Natural killer cell (primary cell): ENCODE data around the gene P2RX2. TPM values are rescaled to one million over a fixed set of nuclear protein-coding genes. Genes with fewer than 3 reads are reported as not detected.

Source experiments
- ATAC-seq, 3 donors: fragments of 150-1000 bp in 2 of 3; fragments of 200-7000 bp in 1 of 3; cut with Tn5 transposase; 1 replicate in 1 of 3; 2 replicates in 2 of 3; pipeline ENCODE4 v1.10.0; 2021; ENCODE audit warnings: mild to moderate bottlenecking in 2 of 3, moderate library complexity in 2 of 3
- DNase-seq, 2 donors: peaks; one replicate each; pipeline versions ENCODE4 v3.0.0 to v3.0.0-alpha.2; 2013 to 2021; ENCODE audit warnings: mixed read lengths in 1 of 2
- H3K27ac ChIP-seq: one replicate; pipeline ENCODE4 v1.5.1; 2013; ENCODE audit warnings: mild to moderate bottlenecking, low read length
- H3K27me3 ChIP-seq: one replicate; pipeline ENCODE4 v1.6.1; 2013; ENCODE audit warnings: low read length; ENCODE audit not compliant: control insufficient read depth, insufficient read depth
- H3K36me3 ChIP-seq: one replicate; pipeline ENCODE4 v1.6.1; 2013; ENCODE audit warnings: low read length; ENCODE audit not compliant: control insufficient read depth, insufficient read depth
- H3K4me1 ChIP-seq: one replicate; pipeline ENCODE4 v1.6.1; 2013; ENCODE audit warnings: low read length; ENCODE audit not compliant: control insufficient read depth, insufficient read depth
- H3K4me3 ChIP-seq: one replicate; pipeline ENCODE4 v1.5.1; 2013; ENCODE audit warnings: low read length
- H3K9me3 ChIP-seq: one replicate; pipeline ENCODE4 v1.6.1; 2013; ENCODE audit warnings: low read length; ENCODE audit not compliant: control insufficient read depth, insufficient read depth
- H3K27ac Mint-ChIP-seq, 2 donors: one replicate each; pipeline ENCODE4 v1.8.0; 2022; ENCODE audit warnings: mild to moderate bottlenecking in 2 of 2, mixed read lengths in 2 of 2, moderate library complexity in 1 of 2
- H3K27me3 Mint-ChIP-seq, 2 donors: one replicate each; pipeline ENCODE4 v1.8.0; 2022; ENCODE audit warnings: low read depth in 2 of 2, mixed read lengths in 2 of 2
- H3K36me3 Mint-ChIP-seq: one replicate; pipeline ENCODE4 v1.8.0; 2022; ENCODE audit warnings: mixed read lengths
- H3K4me1 Mint-ChIP-seq, 2 donors: one replicate each; pipeline ENCODE4 v1.8.0; 2022; ENCODE audit warnings: mixed read lengths in 2 of 2
- H3K4me3 Mint-ChIP-seq: one replicate; pipeline ENCODE4 v1.8.0; 2022; ENCODE audit warnings: mild to moderate bottlenecking, moderate library complexity, mixed read lengths
- H3K9me3 Mint-ChIP-seq, 2 donors: one replicate each; pipeline ENCODE4 v1.8.0; 2022; ENCODE audit warnings: mixed read lengths in 2 of 2
- CTCF ChIP-seq: fragments of 200-600 bp; IDR thresholded peaks from one replicate; pipeline ENCODE4 v1.8.0; 2022; ENCODE audit warnings: antibody characterized with exemption
- WGBS: methylation state at CpG from one replicate; pipeline ENCODE4 v1.1.7; 2013; ENCODE audit warnings: missing lambda C conversion rate; ENCODE audit not compliant: insufficient coverage; 5-methylcytosine and 5-hydroxymethylcytosine counted together
- intact Hi-C: fragments of 100-400 bp; cut with micrococcal nuclease; formaldehyde crosslinking; loops from one replicate; pipeline ENCODE4 v1.14.2; 2022
- total RNA-seq, 4 donors: library from RNA; stranded (reverse); fragments of 120-200 nt in 1 of 4; gene quantifications; one replicate each; pipeline versions ENCODE4 v1.2.3 to v1.2.4, GENCODE V29; 2013 to 2022

P2RX2 gene
- total RNA-seq, 3 donors from 2014 or later (not counting 1 experiment from before 2014, with no cell fraction given) = not detected

GRCh38 chr12:132633398-132633797 lies 14.8 kb downstream of the P2RX2 start:
- H3K27ac Mint-ChIP-seq = no peak overlapping the region
- Histone ChIP-seq H3K27ac (no peak overlapping the region), H3K4me1 (no peaks in the 10 kb centered on the region), H3K9me3 (no peaks in the 10 kb centered on the region), H3K36me3 (peaks cover 28% of the 10 kb centered on the region), H3K27me3 (no peaks in the 10 kb centered on the region), H3K4me3 (no peak overlapping the region)
- no peak for TF ChIP-seq CTCF
- peaks cover 10% of the 10 kb centered on the region for H3K36me3 Mint-ChIP-seq
- no peak overlapping the region for H3K4me3 Mint-ChIP-seq
- DNase-seq (no peak), ATAC-seq (no peak)
- H3K9me3 Mint-ChIP-seq = no peaks in the 10 kb centered on the region
- no peaks in the 10 kb centered on the region for H3K4me1 Mint-ChIP-seq
- WGBS = 97% methylated on average over 8 of the region's 8 CpGs
- no peaks in the 10 kb centered on the region for H3K27me3 Mint-ChIP-seq
- intact Hi-C loops = no loop called here

GRCh38 chr12:132633901-132634300 lies 15.3 kb downstream of the P2RX2 start:
- H3K4me1 Mint-ChIP-seq = no peaks in the 10 kb centered on the region
- H3K4me1 ChIP-seq = no peaks in the 10 kb centered on the region
- no peak for TF ChIP-seq CTCF
- intact Hi-C loops = no loop called here
- H3K27me3 ChIP-seq = no peaks in the 10 kb centered on the region
- no peak overlapping the region for H3K27ac Mint-ChIP-seq
- peaks cover 31% of the 10 kb centered on the region for H3K36me3 ChIP-seq
- ATAC-seq (no peak), DNase-seq (no peak)
- no peaks in the 10 kb centered on the region for H3K9me3 Mint-ChIP-seq
- no peak overlapping the region for H3K4me3 ChIP-seq
- H3K27me3 Mint-ChIP-seq = no peaks in the 10 kb centered on the region
- H3K4me3 Mint-ChIP-seq = no peak overlapping the region
- no peak overlapping the region for H3K27ac ChIP-seq
- H3K36me3 Mint-ChIP-seq = peaks cover 10% of the 10 kb centered on the region
- whole genome bisulfite sequencing = 95% methylated on average over 10 of the region's 10 CpGs
- no peaks in the 10 kb centered on the region for H3K9me3 ChIP-seq

- H3K27ac Mint-ChIP-seq = no peak overlapping the region
- Histone ChIP-seq H3K9me3 (no peaks in the 10 kb centered on the region), H3K36me3 (peaks cover 29% of the 10 kb centered on the region), H3K27ac (no peak overlapping the region), H3K4me3 (no peak overlapping the region), H3K4me1 (no peaks in the 10 kb centered on the region), H3K27me3 (no peaks in the 10 kb centered on the region)
- H3K27me3 Mint-ChIP-seq = no peaks in the 10 kb centered on the region
- H3K36me3 Mint-ChIP-seq = peaks cover 7% of the 10 kb centered on the region
- no peaks in the 10 kb centered on the region for H3K9me3 Mint-ChIP-seq
- no peak for DNase-seq
- no peak overlapping the region for H3K4me3 Mint-ChIP-seq
- ATAC-seq = no peak
- H3K4me1 Mint-ChIP-seq = no peaks in the 10 kb centered on the region
- WGBS = 96% methylated on average over 21 of the region's 21 CpGs
- intact Hi-C loops = no loop called here
- no peak for TF ChIP-seq CTCF
These were observed 15.9 kb downstream of the P2RX2 start for GRCh38 chr12:132634411-132634990.
